ENCODE results near the gene BHLHE23. TPM values are rescaled to one million over a fixed set of nuclear protein-coding genes. Genes with fewer than 3 reads are reported as not detected.

BHLHE23 gene
- polyA plus RNA-seq, 1 experiment: not detected

DNA sequence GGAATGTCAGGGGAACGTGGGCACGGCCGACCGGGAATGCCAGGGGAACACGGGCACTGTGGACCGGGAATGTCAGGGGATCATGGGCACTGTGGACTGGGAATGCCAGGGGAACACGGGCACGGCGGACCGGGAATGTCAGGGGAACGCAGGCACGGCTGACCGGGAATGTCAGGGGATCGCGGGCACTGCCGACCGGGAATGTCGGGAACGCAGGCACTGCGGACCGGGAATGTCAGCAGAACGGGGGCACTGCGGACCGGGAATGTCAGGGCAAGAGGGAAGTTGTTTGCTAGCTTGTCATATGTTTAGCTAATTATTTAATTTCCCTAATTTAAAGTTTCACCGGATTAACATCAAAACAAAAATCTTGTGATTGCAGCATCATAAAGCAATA lies 37.4 kb upstream of the BHLHE23 start:
- H3K27ac ChIP-seq (ENCODE audit: low read depth, low read length): no peak overlapping the region
- H3K4me3 ChIP-seq (ENCODE audit: low read depth, low read length): no peak overlapping the region
- H3K27me3 ChIP-seq (ENCODE audit: control insufficient read depth, insufficient read depth, low read length): peaks cover 4% of the 10 kb centered on the region
- ChIA-PET CTCF (no interaction called here), POLR2A (no interaction called here)
- TF ChIP-seq, protein P1, sequence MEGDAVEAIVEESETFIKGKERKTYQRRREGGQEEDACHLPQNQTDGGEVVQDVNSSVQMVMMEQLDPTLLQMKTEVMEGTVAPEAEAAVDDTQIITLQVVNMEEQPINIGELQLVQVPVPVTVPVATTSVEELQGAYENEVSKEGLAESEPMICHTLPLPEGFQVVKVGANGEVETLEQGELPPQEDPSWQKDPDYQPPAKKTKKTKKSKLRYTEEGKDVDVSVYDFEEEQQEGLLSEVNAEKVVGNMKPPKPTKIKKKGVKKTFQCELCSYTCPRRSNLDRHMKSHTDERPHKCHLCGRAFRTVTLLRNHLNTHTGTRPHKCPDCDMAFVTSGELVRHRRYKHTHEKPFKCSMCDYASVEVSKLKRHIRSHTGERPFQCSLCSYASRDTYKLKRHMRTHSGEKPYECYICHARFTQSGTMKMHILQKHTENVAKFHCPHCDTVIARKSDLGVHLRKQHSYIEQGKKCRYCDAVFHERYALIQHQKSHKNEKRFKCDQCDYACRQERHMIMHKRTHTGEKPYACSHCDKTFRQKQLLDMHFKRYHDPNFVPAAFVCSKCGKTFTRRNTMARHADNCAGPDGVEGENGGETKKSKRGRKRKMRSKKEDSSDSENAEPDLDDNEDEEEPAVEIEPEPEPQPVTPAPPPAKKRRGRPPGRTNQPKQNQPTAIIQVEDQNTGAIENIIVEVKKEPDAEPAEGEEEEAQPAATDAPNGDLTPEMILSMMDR (IDR thresholded peaks at IDR 0.05; ENCODE audit: low read depth, low read length): no peak
- peaks cover 17% of the 10 kb centered on the region for H3K9me3 ChIP-seq (ENCODE audit: control insufficient read depth, insufficient read depth, low read length)
- DNase-seq (ENCODE audit: low read depth, low spot score): no peak

DNA sequence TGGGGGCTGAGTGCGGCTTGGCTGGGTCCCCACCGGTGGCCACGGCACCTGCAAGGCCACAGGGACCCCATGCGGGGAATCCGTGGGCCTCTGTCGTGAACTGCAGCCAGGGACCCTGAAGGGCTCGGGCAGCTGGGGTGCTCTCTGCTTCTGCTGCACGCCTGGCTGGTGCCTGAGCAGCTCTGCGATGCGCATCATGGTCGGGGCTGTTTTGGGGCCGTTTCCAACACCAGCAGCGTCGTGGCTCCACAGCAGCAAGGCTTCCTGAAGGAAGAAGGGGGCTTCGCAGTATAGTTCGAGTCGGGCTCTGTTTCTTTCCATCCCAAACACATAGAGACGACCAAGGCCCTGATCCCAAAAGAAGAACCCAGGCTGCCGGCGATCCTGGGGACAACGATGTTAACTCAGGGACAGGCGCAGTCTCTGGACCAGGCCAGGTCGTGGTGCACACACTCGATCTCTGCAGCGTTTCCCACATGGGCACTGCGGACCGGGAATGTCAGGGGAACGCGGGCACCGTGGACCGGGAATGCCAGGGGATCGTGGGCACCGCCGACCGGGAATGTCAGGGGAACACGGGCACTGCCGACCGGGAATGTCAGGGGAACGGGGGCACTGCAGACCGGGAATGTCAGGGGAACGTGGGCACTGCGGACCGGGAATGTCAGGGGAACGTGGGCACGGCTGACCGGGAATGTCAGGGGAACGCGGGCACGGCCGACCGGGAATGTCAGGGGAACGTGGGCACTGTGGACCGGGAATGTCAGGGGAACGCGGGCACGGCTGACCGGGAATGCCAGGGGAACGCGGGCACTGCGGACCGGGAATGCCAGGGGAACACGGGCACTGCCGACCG lies 36.8 kb upstream of the BHLHE23 start:
- TF ChIP-seq, protein P1 (IDR thresholded peaks at IDR 0.05; ENCODE audit: low read depth, low read length): no peak
- DNase-seq (ENCODE audit: low read depth, low spot score): no peak
- peaks cover 10% of the 10 kb centered on the region for H3K9me3 ChIP-seq (ENCODE audit: control insufficient read depth, insufficient read depth, low read length)
- POLR2A ChIA-PET: no interaction called here
- H3K4me3 ChIP-seq (ENCODE audit: low read depth, low read length): no peak overlapping the region
- H3K27me3 ChIP-seq (ENCODE audit: control insufficient read depth, insufficient read depth, low read length): peaks cover 4% of the 10 kb centered on the region
- no peak overlapping the region for H3K27ac ChIP-seq (ENCODE audit: low read depth, low read length)
- CTCF ChIA-PET: interaction anchor here (1.0 kb wide), 1 partner anchor 13 kb away, joined by 3 read pairs; no protein-coding TSS in a partner anchor

DNA sequence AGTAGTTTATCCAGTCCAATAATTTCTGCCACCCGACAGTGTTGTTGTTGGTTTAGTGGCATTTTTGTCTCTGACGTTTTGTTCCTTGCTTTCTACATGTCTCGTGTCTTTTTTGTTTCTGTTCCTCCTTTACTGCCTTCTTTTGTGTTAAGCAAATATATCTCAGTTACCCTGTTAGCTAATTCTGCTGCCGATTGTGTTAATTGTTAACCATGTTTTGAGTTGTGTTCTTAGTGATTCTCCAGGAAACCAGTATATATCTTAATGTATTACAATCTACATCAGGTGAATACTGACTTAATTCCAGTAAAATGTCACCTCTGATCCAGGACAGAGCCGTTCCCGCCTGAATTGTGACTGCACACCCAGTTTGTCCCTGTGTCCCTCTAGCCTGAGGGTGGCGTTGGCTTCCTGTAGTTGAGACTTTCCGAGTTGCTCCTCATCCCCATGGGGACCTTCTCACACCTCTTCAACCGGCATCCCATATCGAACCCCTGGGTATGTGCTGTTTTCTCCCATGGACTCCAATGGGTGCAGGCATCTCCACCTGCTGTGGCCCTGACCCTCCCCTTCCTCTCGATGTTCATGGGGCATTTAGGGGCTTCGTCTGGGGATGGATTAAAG lies 35.8 kb upstream of the BHLHE23 start:
- Histone ChIP-seq H3K27me3 (ENCODE audit: control insufficient read depth, insufficient read depth, low read length) (peaks cover 4% of the 10 kb centered on the region), H3K27ac (ENCODE audit: low read depth, low read length) (no peak overlapping the region), H3K4me3 (ENCODE audit: low read depth, low read length) (no peak overlapping the region), H3K9me3 (ENCODE audit: control insufficient read depth, insufficient read depth, low read length) (peaks cover under 1% of the 10 kb centered on the region)
- POLR2A ChIA-PET: no interaction called here
- no peak for DNase-seq (ENCODE audit: low read depth, low spot score)
- TF ChIP-seq, protein P1 (IDR thresholded peaks at IDR 0.05; ENCODE audit: low read depth, low read length): no peak
- CTCF ChIA-PET: interaction anchor here (1.0 kb wide), 1 partner anchor 14 kb away, joined by 3 read pairs; no protein-coding TSS in a partner anchor

DNA sequence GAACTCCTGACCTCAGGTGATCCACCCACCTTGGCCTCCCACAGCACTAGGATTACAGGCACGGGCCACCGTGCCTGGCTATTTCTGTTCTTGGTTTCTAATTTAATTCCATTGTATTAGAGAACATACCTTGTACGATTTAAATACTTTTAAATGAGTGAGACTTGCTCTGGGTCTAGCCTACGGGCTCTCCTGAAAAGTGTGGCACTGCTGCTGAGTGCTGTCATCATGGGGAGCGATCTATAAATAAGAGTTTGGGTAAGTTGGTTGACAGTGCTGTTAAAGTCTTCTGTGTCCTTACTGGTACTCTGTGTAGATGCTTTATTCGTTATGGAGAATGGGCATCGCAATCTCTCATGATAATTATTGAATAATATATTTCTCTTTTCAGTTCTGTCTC lies 35.0 kb upstream of the BHLHE23 start:
- DNase-seq (ENCODE audit: low read depth, low spot score): no peak
- POLR2A ChIA-PET: no interaction called here
- Histone ChIP-seq H3K27me3 (ENCODE audit: control insufficient read depth, insufficient read depth, low read length) (peaks cover 6% of the 10 kb centered on the region), H3K27ac (ENCODE audit: low read depth, low read length) (no peak overlapping the region), H3K4me3 (ENCODE audit: low read depth, low read length) (no peak overlapping the region), H3K9me3 (ENCODE audit: control insufficient read depth, insufficient read depth, low read length) (no peaks in the 10 kb centered on the region; the same call in 1 of the 2 replicates)
- CTCF ChIA-PET: no interaction called here
- TF ChIP-seq, protein P1 (IDR thresholded peaks at IDR 0.05; ENCODE audit: low read depth, low read length): no peak

DNA sequence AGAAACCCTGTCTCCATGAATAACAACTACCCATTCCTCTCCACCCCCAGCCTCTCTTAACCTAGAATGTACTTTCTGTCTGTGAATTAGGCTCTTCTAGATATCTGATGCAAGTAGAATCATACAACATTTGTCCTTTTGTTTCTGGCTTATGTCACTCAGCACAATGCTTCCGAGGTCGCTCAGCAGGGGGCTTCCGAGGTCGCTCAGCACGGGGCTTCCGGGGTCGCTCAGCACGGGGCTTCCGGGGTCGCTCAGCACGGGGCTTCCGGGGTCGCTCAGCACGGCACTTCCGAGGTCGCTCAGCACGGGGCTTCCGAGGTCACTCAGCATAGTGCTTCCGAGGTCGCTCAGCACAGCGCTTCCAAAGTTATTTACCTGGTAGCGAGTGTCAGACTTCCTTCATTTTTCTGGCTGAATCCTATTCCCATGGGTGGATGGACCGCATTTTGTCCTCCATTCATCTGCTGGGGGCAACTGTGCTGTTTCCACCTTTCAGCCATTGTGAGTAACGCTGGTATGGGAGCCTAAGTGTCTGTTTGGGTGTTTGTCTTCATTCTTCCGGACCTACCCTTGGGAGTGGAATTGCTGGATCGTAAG lies 31.0 kb upstream of the BHLHE23 start:
- ChIA-PET POLR2A (no interaction called here), CTCF (no interaction called here)
- H3K4me3 ChIP-seq (ENCODE audit: low read depth, low read length): no peak overlapping the region
- H3K27me3 ChIP-seq (ENCODE audit: control insufficient read depth, insufficient read depth, low read length): peaks cover 28% of the 10 kb centered on the region
- TF ChIP-seq, protein P1 (IDR thresholded peaks at IDR 0.05; ENCODE audit: low read depth, low read length): no peak
- no peak for DNase-seq (ENCODE audit: low read depth, low spot score)
- H3K27ac ChIP-seq (ENCODE audit: low read depth, low read length): no peak overlapping the region
- no peaks in the 10 kb centered on the region; the same call in 1 of the 2 replicates for H3K9me3 ChIP-seq (ENCODE audit: control insufficient read depth, insufficient read depth, low read length)

Measured in AG04450 (cell line).